Measurements from ENCODE around the gene TUBE1.
"Not testable (repeated sequence)": the region's sequence is repeated elsewhere in the genome, so short reads cannot be mapped to it uniquely, and the experiment has no call there.

The TUBE1 gene

GRCh38 chr6:112087136-112087911 lies at the start of gene TUBE1, which contains the start of gene FAM229B:
TUBE1 (minus strand) TSS chr6:112087482; CDS start chr6:112087434, 48 bp downstream.
FAM229B (plus strand) TSS chr6:112087591; CDS start chr6:112099284, 11,693 bp downstream.
- DNase-seq (ENCODE audit: low read depth in 2 of 2), result peak; percentile 90 to 91

- DNase-seq (ENCODE audit: low read depth in 2 of 2), result no peak
Measured at GRCh38 chr6:112130878-112131277, 43.6 kb upstream of the TUBE1 start.

DNA sequence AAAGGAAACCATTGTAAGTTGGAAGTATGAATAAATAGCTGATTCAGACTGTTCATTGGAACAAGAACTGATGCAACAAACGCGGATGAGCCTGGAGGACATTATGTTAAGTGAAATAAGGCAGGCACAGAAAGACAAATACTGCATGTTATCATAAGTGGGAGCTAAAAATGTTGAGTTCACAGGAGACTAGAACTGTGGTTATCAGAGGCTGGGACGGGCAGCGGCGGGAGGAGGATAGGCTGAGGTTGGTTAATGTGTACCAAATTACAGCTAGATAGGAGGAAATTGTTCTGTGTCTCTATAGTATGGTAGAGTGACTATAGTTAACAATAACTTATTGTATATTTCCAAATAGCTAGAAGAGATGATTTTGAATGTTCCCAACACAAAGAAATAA lies 40.9 kb upstream of the TUBE1 start:
- DNase-seq (ENCODE audit: low read depth in 2 of 2), result no peak

DNA sequence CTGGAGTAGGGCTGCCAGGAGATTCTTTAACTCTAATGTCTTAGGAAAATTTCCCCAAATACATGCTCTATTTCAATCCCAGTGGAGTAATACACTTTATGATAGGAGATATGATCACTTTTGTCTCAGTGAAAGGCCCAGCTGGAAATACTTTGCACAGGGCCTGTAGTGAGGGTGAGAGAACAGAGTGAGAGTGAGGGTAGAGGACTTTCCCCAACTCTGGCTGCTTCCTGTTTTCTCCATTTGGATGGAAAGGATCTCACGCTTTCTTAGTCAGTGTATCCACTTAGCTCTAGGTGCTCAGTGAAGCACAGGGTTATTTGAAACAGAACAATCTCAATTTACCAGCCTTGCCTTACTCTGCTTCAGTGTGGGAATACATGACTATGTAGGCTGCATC lies 36.7 kb upstream of the TUBE1 start:
- no peak for DNase-seq (ENCODE audit: low read depth in 2 of 2)

GRCh38 chr6:112122756-112123155 lies 35.5 kb upstream of the TUBE1 start:
- no peak for DNase-seq (ENCODE audit: low read depth in 2 of 2)

- no peak for DNase-seq (ENCODE audit: low read depth in 2 of 2)
Measured at GRCh38 chr6:112118034-112118433, 30.8 kb upstream of the TUBE1 start.

- DNase-seq (ENCODE audit: low read depth in 2 of 2), result peak in 1 of 2 experiments; percentile 1
Measured at GRCh38 chr6:112117554-112117953, 30.3 kb upstream of the TUBE1 start.

- no peak for DNase-seq (ENCODE audit: low read depth in 2 of 2)
Measured at GRCh38 chr6:112116221-112116620, 28.9 kb upstream of the TUBE1 start.

DNA sequence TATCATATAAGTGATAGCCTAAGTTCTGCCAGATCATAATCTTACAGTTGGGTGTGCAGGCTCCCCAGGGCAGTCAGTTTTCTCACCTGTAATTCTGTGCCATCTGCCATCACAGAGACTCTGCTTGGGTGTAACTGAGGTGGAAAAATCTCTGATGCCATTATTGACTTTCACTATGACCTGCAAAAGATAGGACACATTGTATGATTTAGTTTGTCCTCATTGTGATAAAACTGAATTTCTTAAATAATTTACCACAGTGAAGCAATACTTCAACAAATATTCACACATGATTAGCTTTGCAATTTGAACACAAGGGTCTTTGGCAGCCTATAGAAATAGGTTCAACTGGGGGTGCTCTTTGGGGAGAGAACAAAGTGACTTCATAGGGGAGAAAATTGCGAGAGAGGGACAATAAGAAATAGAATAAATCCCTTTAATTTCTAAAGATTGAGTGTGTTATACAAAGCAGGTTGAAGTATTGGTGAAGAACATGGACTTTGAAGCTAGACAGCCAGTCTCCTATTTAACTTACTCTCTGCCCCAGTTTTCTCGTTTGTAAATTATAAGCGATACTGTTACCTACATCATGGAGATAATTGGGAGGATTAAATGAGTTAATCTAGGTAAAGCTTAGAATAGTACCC lies 27.4 kb upstream of the TUBE1 start:
- DNase-seq (ENCODE audit: low read depth in 2 of 2), result no peak

- no peak for DNase-seq (ENCODE audit: low read depth in 2 of 2)
Measured at GRCh38 chr6:112113918-112114317, 26.6 kb upstream of the TUBE1 start.

DNA sequence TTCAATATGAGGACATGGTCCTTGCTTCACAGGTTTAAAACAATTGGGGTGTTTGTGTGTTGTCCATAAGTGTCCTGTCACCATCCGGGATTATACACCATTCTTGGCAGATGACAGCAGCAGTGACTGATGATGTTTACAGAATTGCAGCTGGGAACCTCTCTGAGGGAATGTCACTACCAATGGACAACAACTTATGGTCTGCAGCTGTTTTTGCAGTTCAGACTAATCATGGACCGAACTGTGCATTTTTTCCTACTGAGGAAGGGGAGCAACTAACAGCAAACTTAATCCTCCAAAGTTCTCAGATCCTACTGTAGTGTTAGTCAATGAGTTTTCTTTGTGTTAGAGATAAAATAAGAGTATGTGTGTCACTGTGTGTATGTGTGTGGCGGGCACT lies 26.1 kb upstream of the TUBE1 start:
- DNase-seq (ENCODE audit: low read depth in 2 of 2), result no peak

DNA sequence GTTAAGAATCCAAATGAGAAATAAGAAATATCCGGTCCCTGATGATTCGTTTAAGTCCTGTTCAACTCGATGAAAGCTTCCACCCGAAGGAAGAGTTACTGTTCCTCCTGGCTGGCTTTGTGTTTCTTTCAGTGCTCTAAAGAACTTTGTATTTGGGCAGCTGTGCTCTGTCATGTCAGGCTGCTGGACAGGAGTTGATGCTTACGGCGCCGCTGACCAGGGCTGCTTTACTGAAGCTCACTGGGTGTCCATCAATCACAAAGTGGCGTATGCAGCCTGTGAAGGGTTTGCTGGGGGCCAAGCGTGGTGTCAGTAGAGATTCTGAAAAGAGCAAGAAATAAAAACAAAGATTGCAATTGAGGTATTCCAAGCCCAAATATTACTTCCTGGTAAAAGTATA lies 22.0 kb upstream of the TUBE1 start:
- no peak for DNase-seq (ENCODE audit: low read depth in 2 of 2)

- DNase-seq (ENCODE audit: low read depth in 2 of 2), result no peak
Measured at GRCh38 chr6:112106562-112106961, 19.3 kb upstream of the TUBE1 start.

GRCh38 chr6:112106026-112106425 lies 18.7 kb upstream of the TUBE1 start:
- DNase-seq (ENCODE audit: low read depth in 2 of 2), result not testable (repeated sequence)

- DNase-seq (ENCODE audit: low read depth in 2 of 2), result no peak
Measured at GRCh38 chr6:112100561-112100960, 13.3 kb upstream of the TUBE1 start.

GRCh38 chr6:112096901-112097300 lies 9.6 kb upstream of the TUBE1 start:
- DNase-seq (ENCODE audit: low read depth in 2 of 2), result no peak

DNA sequence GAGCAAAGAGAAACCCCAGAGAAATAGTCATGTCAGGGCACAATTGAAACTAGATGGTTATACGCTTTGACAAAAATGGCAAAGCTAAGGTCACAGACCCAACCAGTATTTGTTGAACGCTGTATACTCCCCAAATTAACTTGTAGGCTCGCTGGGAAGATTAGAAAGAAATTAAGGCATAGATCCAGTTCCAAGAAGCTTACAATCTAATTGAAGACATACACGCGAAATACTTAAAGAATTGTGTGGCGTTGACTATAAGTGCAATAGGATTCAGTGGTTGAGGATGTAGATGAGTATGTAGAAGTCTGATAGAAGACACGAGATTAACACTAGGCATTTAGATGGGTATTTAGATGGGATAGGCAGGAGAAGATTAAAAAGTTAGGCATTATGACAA lies 634 bp upstream of the TUBE1 start:
- DNase-seq (ENCODE audit: low read depth in 2 of 2), result no peak

DNA sequence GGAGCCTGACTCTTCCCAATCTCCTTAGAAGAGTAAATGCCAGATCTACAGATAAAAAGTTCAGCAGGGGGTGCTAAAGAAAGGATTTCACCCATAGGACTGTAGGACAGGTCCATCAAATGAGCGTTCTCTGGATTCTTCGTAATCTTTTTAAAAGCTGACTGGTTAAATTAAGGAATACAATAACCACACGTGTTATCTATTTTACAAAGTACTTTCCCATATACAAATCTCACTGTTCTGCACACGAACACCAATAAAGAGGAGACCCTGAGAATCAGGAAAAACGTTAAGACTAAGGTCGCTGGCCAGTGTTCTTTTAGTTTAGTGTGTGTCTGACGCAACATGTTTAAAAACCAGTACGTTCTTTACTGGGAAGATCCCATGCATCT lies 542 bp downstream of the TUBE1 start:
- peak in 1 of 2 experiments; percentile 34 for DNase-seq (ENCODE audit: low read depth in 2 of 2)

DNA sequence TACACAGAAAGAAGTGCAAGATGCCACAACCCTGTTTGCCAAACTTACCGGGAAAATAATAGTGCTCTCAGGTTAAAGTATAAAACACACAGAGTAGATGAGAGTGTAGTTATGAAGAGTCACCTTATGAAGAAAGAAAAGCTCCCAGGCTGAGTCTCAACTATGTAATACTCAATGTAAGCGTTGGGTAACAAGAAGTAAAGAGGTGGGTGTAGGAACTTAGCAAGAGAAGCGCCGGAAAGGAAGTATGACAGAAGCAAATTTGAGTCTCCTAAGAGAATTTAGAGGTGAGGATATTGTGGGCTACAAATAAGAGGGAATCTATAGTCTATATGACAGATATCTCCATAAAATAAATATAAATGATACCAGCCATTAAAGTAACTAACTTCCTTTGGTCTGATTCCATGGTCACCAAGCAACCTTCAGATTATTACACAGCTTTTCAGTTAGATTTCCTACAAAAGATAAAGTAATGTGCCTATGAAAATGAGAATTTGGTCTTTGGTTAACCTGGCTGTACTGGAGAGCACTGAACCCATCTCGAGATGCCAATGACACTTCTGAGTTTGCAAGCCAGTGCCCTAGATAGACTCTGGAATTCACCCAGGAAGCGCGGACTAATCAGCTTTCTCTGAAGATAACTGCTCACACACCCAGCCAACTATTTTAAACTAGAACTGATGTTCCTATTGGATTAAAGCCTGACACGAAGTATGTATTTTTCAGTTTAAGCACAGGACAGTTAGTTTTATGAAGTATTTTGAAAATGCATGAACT lies 1.8 kb downstream of the TUBE1 start:
- DNase-seq (ENCODE audit: low read depth in 2 of 2), result no peak

DNA sequence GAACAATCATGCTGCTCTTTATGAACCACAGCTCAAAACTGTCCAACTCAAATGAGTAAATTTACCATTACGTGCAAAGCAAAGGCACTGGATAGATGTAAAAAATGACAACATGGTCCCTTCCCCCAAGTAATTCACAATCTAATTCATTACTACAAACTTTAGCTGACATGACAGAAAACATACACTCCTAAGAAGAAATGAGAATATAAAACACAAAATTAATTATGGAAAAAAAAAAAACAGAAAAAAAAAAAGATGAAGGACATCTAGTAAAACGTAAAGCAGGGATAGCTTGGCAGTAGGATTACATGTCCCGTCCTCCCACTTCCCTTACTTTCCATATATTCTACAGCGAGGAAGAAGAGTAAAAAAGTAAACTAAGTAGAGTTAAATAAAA lies 5.7 kb downstream of the TUBE1 start:
- DNase-seq (ENCODE audit: low read depth in 2 of 2), result no peak

DNA sequence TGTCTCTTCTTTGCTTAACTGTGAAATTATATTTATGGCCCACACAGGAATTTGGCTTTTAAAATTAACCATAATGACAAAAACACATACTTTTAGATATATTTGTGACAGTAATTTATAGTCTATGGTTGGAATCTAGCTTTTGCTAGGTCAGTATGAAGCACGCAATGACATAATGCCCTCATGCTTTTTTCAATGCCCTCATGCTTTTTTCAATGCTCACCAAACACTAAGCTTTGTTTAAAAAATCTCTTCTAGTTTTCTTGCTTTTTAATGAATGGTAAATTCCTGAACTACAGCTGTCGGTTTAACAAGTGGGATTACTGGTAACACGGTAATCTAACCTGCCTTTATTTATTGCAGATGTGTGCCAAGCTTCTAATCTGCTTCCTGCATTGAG lies 20.7 kb downstream of the TUBE1 start:
- no peak for DNase-seq (ENCODE audit: low read depth in 2 of 2)

- no peak for DNase-seq (ENCODE audit: low read depth in 2 of 2)
Measured at GRCh38 chr6:112065426-112065986, 21.8 kb downstream of the TUBE1 start.

Data from fibroblast of skin of left biceps (primary cell).